Middle frontal gyrus (tissue), 1 donor: ENCODE data around the gene BANP.
"Not testable (repeated sequence)": the region's sequence is repeated elsewhere in the genome, so short reads cannot be mapped to it uniquely, and the experiment has no call there.

Experiments used
- DNase-seq: peaks from one replicate; pipeline ENCODE4 v3.0.0-alpha.2; 2015; ENCODE audit warnings: low spot score; ENCODE audit errors: extremely low spot score

Gene BANP

GRCh38 chr16:88100801-88101622 lies 149.8 kb downstream of the BANP start:
- not testable (repeated sequence) for DNase-seq

DNA sequence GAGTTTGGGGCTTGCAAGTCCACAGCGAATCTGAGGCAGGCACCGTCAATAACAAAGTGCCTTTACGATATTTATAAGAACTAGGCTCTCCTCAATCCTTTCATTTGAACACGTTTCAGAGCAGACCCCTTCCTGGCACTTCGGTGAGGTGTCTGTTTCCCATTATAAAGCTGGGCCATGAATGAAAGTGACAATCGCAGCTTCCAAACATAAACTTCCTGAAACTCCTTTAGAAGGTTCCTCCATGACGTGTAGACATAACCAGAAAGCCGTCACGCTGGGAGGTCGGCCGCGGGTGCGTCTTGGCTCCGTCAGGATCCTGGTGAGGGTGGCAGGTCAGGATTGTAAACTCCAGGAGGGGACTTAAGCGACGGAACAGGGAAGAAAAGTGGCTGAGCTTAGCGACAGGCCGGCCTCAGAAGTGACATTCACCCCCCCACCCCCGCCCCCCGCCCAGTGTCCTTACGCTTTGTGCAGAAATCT lies 150.4 kb downstream of the BANP start:
- not testable (repeated sequence) for DNase-seq

- DNase-seq = no peak
Observed at GRCh38 chr16:88102597-88102996, 151.4 kb downstream of the BANP start.

GRCh38 chr16:88103011-88103410 lies 151.8 kb downstream of the BANP start:
- no peak for DNase-seq

- no peak for DNase-seq
Observed at GRCh38 chr16:88103581-88104188, 152.5 kb downstream of the BANP start.

GRCh38 chr16:88104363-88104762 lies 153.1 kb downstream of the BANP start:
- DNase-seq = not testable (repeated sequence)

- DNase-seq = not testable (repeated sequence)
Observed at GRCh38 chr16:88105574-88106140, 154.4 kb downstream of the BANP start.

DNA sequence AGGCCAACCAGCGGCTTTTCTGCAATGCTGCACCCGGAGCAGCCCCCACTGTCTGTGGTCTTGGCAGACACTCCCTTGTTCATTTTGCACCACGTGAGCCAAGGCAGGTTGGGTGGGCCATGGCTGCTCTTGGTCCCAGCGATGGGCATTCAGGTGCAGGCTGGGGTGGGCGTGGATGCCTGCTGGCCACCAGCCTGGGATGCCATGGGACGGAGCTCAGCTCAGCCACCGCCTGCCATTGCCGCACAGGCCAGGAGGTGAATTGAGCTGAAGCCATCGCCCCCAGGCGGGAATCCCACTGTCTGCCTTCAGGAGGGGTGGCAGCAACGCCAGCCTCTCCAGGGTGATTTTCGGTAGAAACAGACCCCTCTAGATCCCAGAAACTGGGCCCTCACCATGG lies 155.3 kb downstream of the BANP start:
- DNase-seq = not testable (repeated sequence)

DNA sequence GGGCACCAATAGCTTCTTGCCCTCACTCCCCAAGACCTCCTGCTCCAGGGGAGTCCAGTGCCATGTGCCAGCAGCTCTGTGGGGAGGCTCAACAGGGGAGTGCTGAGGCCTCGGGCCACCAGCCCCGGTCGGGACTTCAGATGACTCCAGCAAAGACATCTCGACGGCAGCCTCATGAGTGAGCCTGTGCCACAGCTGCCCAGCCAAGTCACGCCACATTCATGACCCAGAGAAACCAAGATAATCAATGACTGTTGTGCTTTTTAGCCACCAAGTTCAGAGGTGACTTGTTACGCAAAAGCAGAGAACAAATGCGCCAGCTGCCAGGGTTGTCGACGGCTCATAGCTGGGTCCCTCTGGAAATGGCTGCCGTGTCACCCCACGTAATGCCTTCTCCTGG lies 157.5 kb downstream of the BANP start:
- no peak for DNase-seq

DNA sequence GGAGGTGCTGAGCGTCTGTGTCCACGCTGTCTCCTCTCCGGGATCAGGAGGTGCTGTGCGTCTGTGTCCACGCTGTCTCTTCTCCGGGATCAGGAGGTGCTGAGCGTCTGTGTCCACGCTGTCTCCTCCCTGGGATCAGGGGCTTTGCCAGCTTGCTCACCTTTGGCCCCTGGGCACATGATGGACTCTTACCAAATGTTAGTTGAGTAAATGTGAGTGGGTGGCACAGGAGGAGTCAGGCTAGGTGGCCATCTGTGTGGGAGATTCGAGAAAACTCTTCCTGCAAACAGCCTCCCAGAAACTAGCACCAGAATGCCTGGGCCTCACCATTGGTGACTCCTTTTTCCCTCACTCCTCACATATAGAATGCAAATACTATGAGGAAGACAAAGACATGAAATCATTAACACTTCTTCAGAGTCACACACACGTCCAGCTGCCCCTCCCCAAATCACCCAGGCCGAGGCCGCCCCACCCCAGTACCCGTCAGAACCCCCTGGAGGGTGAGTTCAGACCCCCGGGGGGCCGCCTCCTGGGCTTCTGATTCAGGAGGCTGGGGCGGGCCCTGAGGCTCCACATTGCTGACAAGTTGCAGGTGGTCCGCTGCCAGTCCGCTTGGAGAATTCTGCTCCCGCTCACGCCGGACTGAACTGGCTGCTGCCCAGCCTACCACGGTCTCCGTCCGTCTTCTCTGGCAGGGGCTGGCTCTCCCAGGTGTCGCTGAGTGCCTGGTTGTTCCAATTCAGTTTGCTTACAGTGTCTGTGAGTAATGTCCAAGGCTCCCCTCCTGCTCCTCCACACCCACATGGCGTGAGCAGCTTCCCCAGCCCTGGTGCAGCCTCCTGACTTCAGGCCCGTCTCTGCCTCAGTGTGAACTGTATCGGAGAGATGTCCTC lies 158.7 kb downstream of the BANP start:
- DNase-seq = not testable (repeated sequence)

GRCh38 chr16:88110875-88111494 lies 159.8 kb downstream of the BANP start:
- not testable (repeated sequence) for DNase-seq

- not testable (repeated sequence) for DNase-seq
Observed at GRCh38 chr16:88111976-88112375, 160.7 kb downstream of the BANP start.

GRCh38 chr16:88113545-88114045 lies 162.4 kb downstream of the BANP start:
- no peak for DNase-seq

DNA sequence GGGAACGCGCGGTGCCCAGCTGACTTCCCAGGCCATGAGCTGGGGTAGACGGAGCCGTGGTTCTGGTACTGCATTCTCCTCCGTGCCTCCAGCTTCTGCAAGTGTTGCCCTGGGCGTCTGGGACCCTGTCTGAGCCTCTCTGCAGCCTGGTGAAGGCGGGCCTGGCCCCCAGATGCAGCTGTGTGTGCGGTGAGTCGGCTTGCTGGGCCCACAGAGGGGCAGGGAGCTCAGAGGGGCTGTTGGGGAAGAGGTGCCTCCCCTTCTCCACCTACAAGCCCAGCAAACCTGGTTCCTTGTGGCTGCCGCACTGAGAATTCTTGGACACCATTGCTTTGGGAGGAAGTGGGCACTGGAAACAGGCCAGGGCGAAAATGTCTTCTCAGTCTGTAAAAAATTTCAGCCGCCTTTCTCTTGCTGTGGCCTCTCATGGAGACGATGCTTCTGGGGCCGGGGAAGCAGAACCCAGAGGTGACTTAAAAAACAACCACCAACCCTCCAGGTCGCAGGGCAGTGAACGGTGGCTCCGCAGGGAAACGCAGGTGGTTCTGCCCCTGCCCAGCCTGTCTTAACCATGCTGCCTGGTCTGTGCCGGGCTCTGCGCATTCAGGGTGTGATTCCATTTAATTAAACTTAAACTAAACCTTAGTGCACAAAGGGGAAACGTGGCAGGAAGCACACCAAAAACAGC lies 163.5 kb downstream of the BANP start:
- DNase-seq = not testable (repeated sequence)

- no peak for DNase-seq
Observed at GRCh38 chr16:88116121-88116520, 164.9 kb downstream of the BANP start.

DNA sequence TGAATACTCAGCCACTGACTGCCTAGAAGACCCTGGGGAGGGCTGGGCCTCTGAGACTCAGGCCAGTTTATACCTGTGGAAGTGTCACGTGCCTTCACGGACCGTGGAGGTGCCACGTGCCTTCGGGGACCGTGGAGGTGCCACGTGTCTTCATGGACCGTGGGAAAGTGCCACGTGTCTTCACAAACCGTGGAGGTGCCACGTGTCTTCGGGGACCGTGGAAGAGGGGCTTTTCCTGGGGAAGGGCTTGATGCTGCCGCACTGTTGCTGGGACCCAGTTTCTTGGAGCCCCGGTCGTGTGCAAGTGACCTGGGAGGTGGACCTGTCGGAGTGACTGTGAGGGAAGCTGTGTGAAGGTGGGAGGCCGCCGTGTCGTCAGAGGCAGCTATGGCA lies 166.2 kb downstream of the BANP start:
- no peak for DNase-seq

DNA sequence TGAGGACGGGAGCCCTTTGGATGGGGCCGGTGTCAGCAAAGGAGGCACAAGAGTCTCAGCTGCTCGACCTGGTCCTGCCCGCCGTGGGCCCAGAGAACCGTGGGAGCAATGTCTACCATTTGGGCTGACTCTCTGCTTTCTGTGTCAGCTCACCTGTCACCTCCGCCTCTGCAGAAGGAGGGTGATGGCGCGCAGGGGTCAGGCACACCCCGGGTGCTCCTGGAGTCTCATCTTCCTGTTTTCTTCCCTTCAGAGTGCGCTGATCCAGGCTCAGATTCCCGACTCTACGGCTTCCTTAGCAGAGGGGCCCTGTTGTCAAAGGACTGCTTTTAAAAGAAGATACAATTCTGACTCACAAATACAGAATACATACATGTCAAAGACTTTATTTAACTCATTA lies 167.1 kb downstream of the BANP start:
- DNase-seq = no peak

- DNase-seq = not testable (repeated sequence)
Observed at GRCh38 chr16:88118852-88119741, 167.9 kb downstream of the BANP start.
